ENCODE data around the gene CPNE5.

Gene CPNE5

DNA sequence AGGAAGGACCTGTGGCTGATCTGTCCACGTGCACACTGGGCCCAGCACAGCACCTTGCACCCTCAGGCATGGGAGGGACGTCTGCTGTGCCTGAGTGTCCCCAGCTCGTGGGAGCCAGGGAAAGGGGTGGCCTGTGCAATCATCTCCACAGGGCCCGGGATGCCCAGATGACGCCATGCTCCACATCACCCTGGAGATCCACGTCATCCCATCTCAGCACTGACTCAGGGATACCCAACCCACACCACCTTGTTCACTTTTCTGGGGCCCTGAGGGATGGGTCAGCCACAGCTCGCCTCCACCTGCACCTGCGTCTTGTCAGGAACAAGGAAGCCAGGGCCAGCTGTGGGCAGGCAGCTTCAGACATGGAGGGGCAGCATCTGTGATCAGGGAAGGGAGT, 93.4 kb downstream of the CPNE5 start:
- peaks cover 13% of the 10 kb centered on the region for H3K27me3 ChIP-seq
- H3K4me3 ChIP-seq (ENCODE audit: low read depth in 1 of 2, low read length in 1 of 2), result no peak overlapping the region
- no peaks in the 10 kb centered on the region for H3K4me1 ChIP-seq (ENCODE audit: control insufficient read depth in 1 of 2, insufficient read depth in 1 of 2, low read depth in 1 of 2, low read length in 1 of 2)
- peaks cover 5% of the 10 kb centered on the region for H3K9me3 ChIP-seq
- H3K27ac ChIP-seq, result no peak overlapping the region
- H3K36me3 ChIP-seq, result no peaks in the 10 kb centered on the region
- TF ChIP-seq, protein P1, sequence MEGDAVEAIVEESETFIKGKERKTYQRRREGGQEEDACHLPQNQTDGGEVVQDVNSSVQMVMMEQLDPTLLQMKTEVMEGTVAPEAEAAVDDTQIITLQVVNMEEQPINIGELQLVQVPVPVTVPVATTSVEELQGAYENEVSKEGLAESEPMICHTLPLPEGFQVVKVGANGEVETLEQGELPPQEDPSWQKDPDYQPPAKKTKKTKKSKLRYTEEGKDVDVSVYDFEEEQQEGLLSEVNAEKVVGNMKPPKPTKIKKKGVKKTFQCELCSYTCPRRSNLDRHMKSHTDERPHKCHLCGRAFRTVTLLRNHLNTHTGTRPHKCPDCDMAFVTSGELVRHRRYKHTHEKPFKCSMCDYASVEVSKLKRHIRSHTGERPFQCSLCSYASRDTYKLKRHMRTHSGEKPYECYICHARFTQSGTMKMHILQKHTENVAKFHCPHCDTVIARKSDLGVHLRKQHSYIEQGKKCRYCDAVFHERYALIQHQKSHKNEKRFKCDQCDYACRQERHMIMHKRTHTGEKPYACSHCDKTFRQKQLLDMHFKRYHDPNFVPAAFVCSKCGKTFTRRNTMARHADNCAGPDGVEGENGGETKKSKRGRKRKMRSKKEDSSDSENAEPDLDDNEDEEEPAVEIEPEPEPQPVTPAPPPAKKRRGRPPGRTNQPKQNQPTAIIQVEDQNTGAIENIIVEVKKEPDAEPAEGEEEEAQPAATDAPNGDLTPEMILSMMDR (IDR thresholded peaks at IDR 0.05), result no peak

DNA sequence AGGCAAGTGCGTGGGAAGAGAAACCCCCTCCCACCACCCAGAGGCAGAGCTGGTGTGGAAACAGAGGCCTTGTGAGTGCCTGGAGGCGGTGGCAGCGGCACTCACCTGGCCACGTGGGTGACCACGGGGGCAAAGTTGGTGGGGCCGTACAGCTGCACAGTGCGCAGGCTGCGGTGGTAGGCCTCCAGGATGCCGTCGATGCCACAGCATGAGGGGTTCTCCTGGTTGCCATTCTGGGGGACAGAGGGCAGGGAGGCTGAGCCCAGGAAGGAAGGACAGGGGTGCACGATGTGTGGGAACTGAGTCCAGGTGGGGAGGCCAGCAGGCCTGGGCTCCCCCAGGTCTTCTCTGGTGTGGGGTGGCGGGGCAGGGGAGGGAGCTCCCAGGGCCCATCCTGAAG, 94.0 kb downstream of the CPNE5 start:
- Histone ChIP-seq H3K9me3 (peaks cover 2% of the 10 kb centered on the region), H3K27me3 (peaks cover 13% of the 10 kb centered on the region), H3K4me1 (ENCODE audit: control insufficient read depth in 1 of 2, insufficient read depth in 1 of 2, low read depth in 1 of 2, low read length in 1 of 2) (no peaks in the 10 kb centered on the region), H3K36me3 (no peaks in the 10 kb centered on the region), H3K4me3 (ENCODE audit: low read depth in 1 of 2, low read length in 1 of 2) (no peak overlapping the region), H3K27ac (no peak overlapping the region)
- TF ChIP-seq, protein P1 (IDR thresholded peaks at IDR 0.05), result no peak

DNA sequence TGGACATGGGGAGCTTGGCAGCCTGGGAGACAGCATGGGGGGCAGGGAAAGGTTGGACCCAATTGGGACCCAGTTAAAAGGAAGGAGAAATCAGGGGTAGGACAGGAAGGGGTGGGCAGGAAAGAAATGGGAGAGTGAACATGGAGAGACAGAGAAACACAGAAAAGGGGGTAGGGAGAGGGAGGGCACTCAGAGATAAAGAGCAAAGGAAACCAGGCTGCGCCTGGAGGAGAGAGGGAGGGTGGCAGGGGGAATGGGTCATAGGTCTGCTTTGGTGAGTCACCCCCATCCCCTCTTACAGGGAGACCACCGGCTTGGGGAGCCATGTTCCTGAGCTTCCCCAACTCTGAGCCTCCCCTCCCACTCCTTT, 95.0 kb downstream of the CPNE5 start:
- Histone ChIP-seq H3K27ac (no peak overlapping the region), H3K9me3 (no peaks in the 10 kb centered on the region), H3K27me3 (peaks cover 13% of the 10 kb centered on the region), H3K4me1 (ENCODE audit: control insufficient read depth in 1 of 2, insufficient read depth in 1 of 2, low read depth in 1 of 2, low read length in 1 of 2) (no peaks in the 10 kb centered on the region), H3K4me3 (ENCODE audit: low read depth in 1 of 2, low read length in 1 of 2) (no peak overlapping the region), H3K36me3 (no peaks in the 10 kb centered on the region)
- TF ChIP-seq, protein P1 (IDR thresholded peaks at IDR 0.05), result no peak

DNA sequence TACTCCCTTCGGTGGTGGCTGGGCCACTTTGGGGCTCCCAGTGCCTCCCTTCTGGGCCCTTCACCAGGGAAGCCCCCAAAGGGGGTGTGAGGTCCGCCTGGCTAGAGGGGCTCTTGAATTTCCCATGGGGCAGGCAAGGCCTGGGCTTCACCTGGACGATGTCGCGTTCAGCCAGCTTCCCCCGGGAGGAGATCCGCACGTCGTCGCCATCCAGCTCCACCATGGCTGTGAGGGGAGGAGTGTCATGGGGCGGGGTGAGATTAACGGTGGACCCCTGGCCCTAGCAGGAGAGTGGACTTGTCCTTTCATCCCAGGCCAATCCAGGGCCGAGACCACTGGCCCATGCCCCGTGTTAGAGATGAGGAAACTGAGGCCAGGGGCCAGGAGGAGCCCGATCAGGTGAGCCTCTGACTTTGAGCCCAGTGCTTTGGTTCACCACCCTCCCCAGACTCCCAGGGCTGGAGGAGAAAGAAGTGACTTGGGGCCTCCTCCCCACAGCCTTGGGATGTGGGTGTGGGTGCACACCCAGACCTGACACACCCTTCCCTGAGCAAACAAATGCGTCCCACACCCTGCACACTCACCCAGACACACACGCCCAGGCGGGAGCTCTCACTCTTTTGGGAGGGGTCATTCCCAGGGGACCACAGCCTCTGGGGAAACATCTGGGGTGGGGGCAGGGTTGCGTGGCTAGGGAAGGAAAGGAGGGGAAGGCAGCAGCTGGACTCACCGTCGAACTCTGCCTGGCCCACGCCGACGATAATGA, 95.5 kb downstream of the CPNE5 start:
- H3K27ac ChIP-seq, result no peak overlapping the region
- no peaks in the 10 kb centered on the region for H3K4me1 ChIP-seq (ENCODE audit: control insufficient read depth in 1 of 2, insufficient read depth in 1 of 2, low read depth in 1 of 2, low read length in 1 of 2)
- no peaks in the 10 kb centered on the region for H3K36me3 ChIP-seq
- H3K27me3 ChIP-seq, result peaks cover 13% of the 10 kb centered on the region
- TF ChIP-seq, protein P1 (IDR thresholded peaks at IDR 0.05), result no peak
- H3K9me3 ChIP-seq, result no peaks in the 10 kb centered on the region
- no peak overlapping the region for H3K4me3 ChIP-seq (ENCODE audit: low read depth in 1 of 2, low read length in 1 of 2)

DNA sequence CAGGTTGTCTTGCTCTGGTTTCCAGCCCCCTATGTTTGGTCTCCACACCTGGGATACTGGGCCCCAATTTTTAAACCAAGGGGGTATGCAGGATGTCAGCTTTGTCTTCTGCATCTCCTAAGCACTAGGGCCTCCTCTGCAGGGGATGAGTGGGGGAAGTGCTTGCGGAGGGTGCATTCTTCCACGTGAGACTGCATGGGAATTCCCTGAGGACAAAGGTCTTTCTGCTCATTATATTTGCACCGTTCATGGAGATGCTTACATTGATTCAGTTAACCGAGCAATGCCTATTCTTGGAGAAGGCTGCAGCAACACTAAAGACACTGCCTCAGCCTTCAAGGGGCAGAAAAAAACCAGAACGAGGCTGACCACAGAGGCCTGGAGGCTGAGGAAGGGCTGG, 96.2 kb downstream of the CPNE5 start:
- no peak overlapping the region for H3K27ac ChIP-seq
- peaks cover 13% of the 10 kb centered on the region for H3K27me3 ChIP-seq
- no peak overlapping the region for H3K4me3 ChIP-seq (ENCODE audit: low read depth in 1 of 2, low read length in 1 of 2)
- H3K4me1 ChIP-seq (ENCODE audit: control insufficient read depth in 1 of 2, insufficient read depth in 1 of 2, low read depth in 1 of 2, low read length in 1 of 2), result no peaks in the 10 kb centered on the region
- no peaks in the 10 kb centered on the region for H3K36me3 ChIP-seq
- no peaks in the 10 kb centered on the region for H3K9me3 ChIP-seq
- TF ChIP-seq, protein P1 (IDR thresholded peaks at IDR 0.05), result no peak

All from neutrophil (primary cell).